Activated CD4-positive, alpha-beta T cell treated with anti-CD3 and anti-CD28 coated beads for 36 hours (primary cell): Measurements from ENCODE around the gene TCF15. TPM values are rescaled to one million over a fixed set of nuclear protein-coding genes. Genes with fewer than 3 reads are reported as not detected.

Source experiments
- ATAC-seq: fragments of 200-7000 bp; cut with Tn5 transposase; one replicate; pipeline ENCODE4 v1.10.0; 2021; ENCODE audit warnings: mild to moderate bottlenecking, moderate library complexity
- CTCF ChIA-PET: fragments of 350-600 bp; sonication (Branson Sonifier 250); formaldehyde crosslinking; loops from one replicate; lab custom pipeline; 2021; ENCODE audit warnings: antibody characterized with exemption; lab: Charles Lee
- POLR2A ChIA-PET: fragments of 350-600 bp; sonication (Branson Sonifier 250); formaldehyde crosslinking; loops from one replicate; lab custom pipeline; 2021; ENCODE audit warnings: antibody characterized with exemption, inconsistent platforms; lab: Charles Lee
- DNase-seq: peaks from one replicate; pipeline ENCODE4 v3.0.0-alpha.2; 2020
- H3K27ac Mint-ChIP-seq: one replicate; pipeline ENCODE4 v1.8.0; 2021; ENCODE audit warnings: mixed read lengths
- H3K27me3 Mint-ChIP-seq: one replicate; pipeline ENCODE4 v1.8.0; 2021; ENCODE audit warnings: mixed read lengths
- H3K36me3 Mint-ChIP-seq: one replicate; pipeline ENCODE4 v1.8.0; 2021; ENCODE audit warnings: low read depth, mixed read lengths
- H3K4me1 Mint-ChIP-seq: one replicate; pipeline ENCODE4 v1.8.0; 2021; ENCODE audit warnings: mixed read lengths
- H3K4me3 Mint-ChIP-seq: one replicate; pipeline ENCODE4 v1.8.0; 2021; ENCODE audit warnings: mild to moderate bottlenecking, moderate library complexity, mixed read lengths
- H3K9me3 Mint-ChIP-seq: one replicate; pipeline ENCODE4 v1.8.0; 2021; ENCODE audit warnings: low read depth, mixed read lengths
- intact Hi-C, 2 experiments: fragments of 100-400 bp; cut with DNase I in 1 of 2; cut with micrococcal nuclease in 1 of 2; formaldehyde crosslinking; loops; one replicate each; pipeline versions ENCODE4 v1.14.2 to v1.15.1; 2022 to 2024; cut with DNase I, micrococcal nuclease
- total RNA-seq, 2 experiments: library from RNA; stranded (reverse); gene quantifications; one replicate each; pipeline ENCODE4 v1.2.3, GENCODE V29; 2021

Gene TCF15, protein sequence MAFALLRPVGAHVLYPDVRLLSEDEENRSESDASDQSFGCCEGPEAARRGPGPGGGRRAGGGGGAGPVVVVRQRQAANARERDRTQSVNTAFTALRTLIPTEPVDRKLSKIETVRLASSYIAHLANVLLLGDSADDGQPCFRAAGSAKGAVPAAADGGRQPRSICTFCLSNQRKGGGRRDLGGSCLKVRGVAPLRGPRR
- not detected for total RNA-seq

DNA sequence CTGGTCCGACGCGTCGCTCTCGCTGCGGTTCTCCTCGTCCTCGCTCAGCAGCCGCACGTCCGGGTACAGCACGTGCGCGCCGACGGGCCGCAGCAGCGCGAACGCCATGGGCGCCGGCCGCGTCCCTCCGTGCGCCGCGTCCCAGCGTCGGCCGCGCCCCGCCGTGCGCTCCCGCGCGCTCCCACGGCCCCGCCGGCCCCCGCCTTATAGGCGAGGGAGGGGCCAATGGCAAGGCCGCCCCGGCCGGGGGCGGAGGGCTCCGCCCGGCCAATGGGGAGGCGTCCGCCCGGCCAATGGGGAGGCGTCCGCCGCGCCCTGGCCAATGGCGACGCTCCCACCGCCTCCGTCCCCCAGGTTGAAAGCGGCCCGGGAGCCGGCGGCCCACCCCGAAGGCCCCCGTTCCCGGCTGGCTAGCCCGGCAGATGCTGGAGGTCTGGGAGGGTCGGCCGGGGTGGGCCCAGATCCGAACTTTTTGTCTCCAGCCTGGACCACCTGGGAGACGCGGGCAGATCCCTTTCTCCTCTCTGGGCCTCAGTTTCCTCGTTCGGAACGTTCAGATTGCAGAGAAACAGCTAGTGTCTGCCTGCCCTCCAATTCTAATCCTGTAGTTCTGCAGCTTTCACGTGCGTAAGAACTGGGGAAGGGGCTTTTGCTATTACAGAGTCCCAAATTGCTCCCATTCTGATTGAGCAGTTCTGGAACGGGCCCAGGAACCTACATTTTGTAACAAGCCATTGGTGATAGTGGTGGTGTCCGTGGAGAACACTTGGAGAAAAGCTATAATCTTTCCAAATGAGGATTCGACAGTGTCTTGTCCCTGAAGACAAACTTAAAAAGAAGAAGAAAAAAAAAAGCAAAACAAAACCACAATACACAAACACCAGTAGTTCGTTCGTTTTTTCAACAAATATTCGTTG lies at the start of gene TCF15:
Gene TCF15 (minus strand): TSS at position 180 of the 917 bp plus-strand sequence. CDS start 72 bp downstream, at position 108.
- ATAC-seq: peak; percentile 84
- CTCF ChIA-PET: interaction anchor here (0.6 to 1.2 kb wide), 2 partner anchors 8 to 422 kb away, joined by 3 to 8 read pairs; no protein-coding TSS in a partner anchor
- peaks cover 48% of the 10 kb centered on the region for H3K27me3 Mint-ChIP-seq
- POLR2A ChIA-PET: no interaction called here
- no peaks in the 10 kb centered on the region for H3K9me3 Mint-ChIP-seq
- no peak within 1 kb of the TSS for H3K4me3 Mint-ChIP-seq
- intact Hi-C loops: no loop called here
- H3K27ac Mint-ChIP-seq: no peak within 1 kb of the TSS
- H3K36me3 Mint-ChIP-seq: no peaks in the 10 kb centered on the region
- DNase-seq: peak; percentile 54
- H3K4me1 Mint-ChIP-seq: peaks cover 6% of the 10 kb centered on the region

DNA sequence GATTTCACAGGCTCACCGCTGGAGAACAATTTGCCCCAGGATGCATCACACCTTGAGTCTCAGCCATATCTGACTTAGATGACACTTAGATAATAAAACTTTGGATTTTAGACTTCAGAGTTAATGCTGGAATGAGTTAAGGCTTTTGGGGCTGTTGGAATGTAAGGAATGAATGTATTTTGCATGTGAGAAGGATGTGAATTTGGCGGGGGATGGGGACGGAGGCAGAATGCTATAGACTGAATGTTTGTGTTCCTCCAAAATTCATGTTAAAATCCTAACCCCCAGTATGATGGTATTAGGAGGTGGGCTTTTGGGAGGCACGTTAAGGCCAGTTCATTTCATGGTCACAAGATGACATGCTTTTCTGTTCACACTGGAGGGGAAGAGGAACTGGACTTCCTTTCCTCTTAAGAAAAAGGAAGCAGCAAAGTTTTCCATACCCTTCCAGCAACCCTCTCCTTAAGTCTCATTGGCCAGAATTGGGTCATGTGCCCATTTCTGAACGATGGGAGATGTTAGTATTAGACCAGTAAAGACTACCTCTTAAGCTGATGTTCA lies 48.7 kb upstream of the TCF15 start:
- H3K27me3 Mint-ChIP-seq: peaks cover 41% of the 10 kb centered on the region
- no peaks in the 10 kb centered on the region for H3K9me3 Mint-ChIP-seq
- H3K4me1 Mint-ChIP-seq: peaks cover 12% of the 10 kb centered on the region
- no peak overlapping the region for H3K4me3 Mint-ChIP-seq
- H3K27ac Mint-ChIP-seq: no peak overlapping the region
- ATAC-seq (no peak), DNase-seq (no peak)
- intact Hi-C loops: no loop called here
- ChIA-PET POLR2A (no interaction called here), CTCF (interaction anchor here (0.7 kb wide), 1 partner anchor 669 kb away, joined by 3 read pairs; no protein-coding TSS in a partner anchor)
- H3K36me3 Mint-ChIP-seq: no peaks in the 10 kb centered on the region

DNA sequence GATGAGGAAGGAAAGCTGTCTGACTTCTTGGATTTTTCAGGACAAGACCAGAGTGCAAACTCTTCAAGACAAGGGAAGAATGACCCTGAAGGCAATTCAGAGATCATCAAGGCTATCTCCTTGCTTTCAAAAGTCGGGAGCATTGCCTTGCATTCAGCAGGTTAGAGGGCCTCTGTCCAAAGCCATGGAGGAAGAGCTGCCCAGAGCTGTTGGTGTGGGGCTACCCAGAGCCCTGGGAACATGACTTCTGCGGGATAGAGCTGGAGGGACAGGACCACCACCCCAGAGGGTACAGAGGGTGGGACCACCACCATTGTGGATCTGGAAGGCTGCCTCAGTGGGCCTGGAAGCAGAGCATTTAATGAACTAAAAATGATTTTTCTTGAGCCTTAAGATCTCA lies 48.1 kb upstream of the TCF15 start:
- peaks cover 15% of the 10 kb centered on the region for H3K4me1 Mint-ChIP-seq
- no peak overlapping the region for H3K4me3 Mint-ChIP-seq
- no peaks in the 10 kb centered on the region for H3K36me3 Mint-ChIP-seq
- ATAC-seq: no peak
- DNase-seq: no peak
- H3K9me3 Mint-ChIP-seq: no peaks in the 10 kb centered on the region
- CTCF ChIA-PET: no interaction called here
- peaks cover 40% of the 10 kb centered on the region for H3K27me3 Mint-ChIP-seq
- POLR2A ChIA-PET: no interaction called here
- intact Hi-C loops: no loop called here
- no peak overlapping the region for H3K27ac Mint-ChIP-seq

DNA sequence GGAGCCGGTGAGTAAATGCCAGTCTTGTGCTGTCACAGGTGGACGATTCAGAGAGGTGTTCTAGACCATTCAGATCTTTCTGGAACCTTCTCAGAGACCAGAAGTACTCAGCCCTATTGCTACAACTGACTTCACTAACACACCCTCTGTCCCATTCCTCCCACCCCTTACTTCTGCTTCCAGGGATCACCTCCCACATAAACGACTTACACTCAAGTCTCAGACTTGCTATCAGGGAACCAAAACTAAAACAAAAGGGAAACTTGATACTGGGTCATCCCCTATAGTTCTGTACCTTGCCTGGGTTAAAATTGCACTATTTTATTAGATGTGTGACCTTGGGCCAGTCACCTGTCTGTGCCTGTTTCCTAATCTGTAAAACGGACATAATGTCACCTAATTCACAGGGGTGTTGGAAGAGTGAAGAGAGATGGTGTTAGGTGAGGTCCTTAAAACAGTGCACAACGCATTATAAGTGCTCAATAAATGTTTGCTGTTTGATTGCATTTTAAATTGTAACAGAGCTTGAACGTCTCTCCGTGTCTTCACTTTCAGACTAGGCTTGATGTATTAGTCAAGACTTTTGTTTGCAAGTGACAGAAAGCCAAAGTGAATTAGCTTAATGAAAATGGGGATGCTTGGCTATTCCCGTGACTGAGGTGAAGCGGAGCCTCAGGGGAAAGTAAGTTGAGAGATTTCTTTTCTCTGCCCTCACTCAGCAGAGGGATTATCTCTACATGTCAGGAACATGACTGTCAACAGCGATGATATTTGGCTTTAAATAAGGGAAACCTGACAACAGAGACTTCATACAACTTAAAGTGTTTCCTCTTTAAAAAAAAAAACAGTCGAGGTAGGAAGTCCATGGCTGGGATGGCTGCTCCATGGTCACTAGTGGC lies 45.9 kb upstream of the TCF15 start:
- peaks cover 24% of the 10 kb centered on the region for H3K27me3 Mint-ChIP-seq
- peaks cover 20% of the 10 kb centered on the region for H3K4me1 Mint-ChIP-seq
- ATAC-seq: no peak
- intact Hi-C loops: no loop called here
- no peak overlapping the region for H3K4me3 Mint-ChIP-seq
- H3K9me3 Mint-ChIP-seq: no peaks in the 10 kb centered on the region
- no peaks in the 10 kb centered on the region for H3K36me3 Mint-ChIP-seq
- no peak for DNase-seq
- H3K27ac Mint-ChIP-seq: no peak overlapping the region
- CTCF ChIA-PET: interaction anchor here (0.7 to 2.3 kb wide), 4 partner anchors 10 to 15 kb away, joined by 3 to 7 read pairs (median 6); no protein-coding TSS in a partner anchor
- POLR2A ChIA-PET: interaction anchor here (0.9 kb wide), 1 partner anchor 20 kb away, joined by 3 read pairs; the partner anchor contains the start of gene SCRT2

DNA sequence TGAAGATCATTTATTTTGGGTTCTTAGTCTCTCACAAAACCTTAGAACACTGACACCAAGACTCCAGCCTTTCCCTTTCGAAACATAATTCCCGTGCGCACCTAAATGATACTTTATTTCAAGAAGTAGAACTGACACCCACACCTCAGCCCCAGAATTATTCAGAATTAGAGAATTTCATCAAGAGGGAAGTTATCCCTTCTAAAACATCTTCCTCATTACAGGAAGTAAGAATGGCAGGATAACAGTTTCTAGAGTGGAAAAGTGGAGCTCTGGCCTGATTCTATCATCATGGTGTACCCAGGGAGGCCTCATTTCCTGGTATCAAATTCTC lies 44.3 kb upstream of the TCF15 start:
- ATAC-seq (no peak), DNase-seq (no peak)
- intact Hi-C loops: loop anchor here in 1 of 2 experiments (5.0 kb wide), 1 partner anchor 78 kb away; no protein-coding TSS in a partner anchor
- no peak overlapping the region for H3K27ac Mint-ChIP-seq
- peaks cover 9% of the 10 kb centered on the region for H3K36me3 Mint-ChIP-seq
- peaks cover 24% of the 10 kb centered on the region for H3K4me1 Mint-ChIP-seq
- ChIA-PET CTCF (no interaction called here), POLR2A (no interaction called here)
- no peak overlapping the region for H3K4me3 Mint-ChIP-seq
- H3K9me3 Mint-ChIP-seq: no peaks in the 10 kb centered on the region
- peaks cover 14% of the 10 kb centered on the region for H3K27me3 Mint-ChIP-seq

DNA sequence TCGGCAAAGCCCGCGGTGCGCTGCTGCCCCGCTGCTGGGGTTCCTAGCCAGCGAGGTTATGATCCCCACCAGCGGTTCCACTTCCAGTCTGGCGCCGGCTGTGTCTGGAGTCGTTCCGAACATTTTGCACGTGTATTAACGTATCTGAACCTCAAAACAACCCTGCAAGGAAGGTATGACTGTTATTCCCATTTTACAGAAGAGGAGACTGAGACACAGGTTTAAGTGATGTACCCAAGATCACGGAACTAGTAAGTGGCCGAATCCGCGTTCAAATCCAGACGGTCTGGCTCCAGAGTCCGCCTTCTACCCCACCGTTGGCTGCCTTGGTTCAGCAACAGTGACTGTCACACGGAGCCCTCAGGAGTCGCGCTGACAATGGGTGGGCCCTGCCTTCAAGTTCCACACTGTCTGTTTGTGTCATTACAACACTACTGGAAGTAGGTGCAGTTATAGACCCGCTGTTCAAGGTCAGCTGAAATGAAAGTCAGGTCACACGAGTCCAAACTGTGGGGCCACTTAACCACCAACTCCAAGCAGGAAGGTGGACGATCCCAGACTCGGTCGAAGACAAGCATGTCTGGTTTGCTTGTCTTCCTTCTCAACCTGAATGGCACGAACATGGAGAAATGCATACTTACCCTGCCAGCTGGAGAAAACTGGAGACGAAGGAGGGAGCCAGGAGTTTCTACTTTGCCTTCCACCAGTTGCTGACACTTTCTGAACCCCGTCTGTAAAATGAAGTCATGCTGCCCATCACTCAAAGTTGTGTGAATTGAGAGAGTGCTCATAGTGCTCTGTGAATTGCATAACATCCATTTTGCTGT lies 43.7 kb upstream of the TCF15 start:
- POLR2A ChIA-PET: no interaction called here
- Mint-ChIP-seq H3K9me3 (no peaks in the 10 kb centered on the region), H3K4me1 (peaks cover 24% of the 10 kb centered on the region), H3K27me3 (peaks cover 13% of the 10 kb centered on the region), H3K27ac (peak overlapping the region; percentile 58), H3K4me3 (peak overlapping the region; percentile 60), H3K36me3 (peaks cover 10% of the 10 kb centered on the region)
- ATAC-seq (no peak), DNase-seq (no peak)
- intact Hi-C loops: loop anchor here (1.0 to 5.0 kb wide), 9 partner anchors 21 to 464 kb away; partner anchors contain the start of genes CSNK2A1 (in 1 of the 2), FAM110A (in 1 of the 2), PSMF1 (in 1 of the 2) and RBCK1 (in 1 of the 2)
- CTCF ChIA-PET: no interaction called here

DNA sequence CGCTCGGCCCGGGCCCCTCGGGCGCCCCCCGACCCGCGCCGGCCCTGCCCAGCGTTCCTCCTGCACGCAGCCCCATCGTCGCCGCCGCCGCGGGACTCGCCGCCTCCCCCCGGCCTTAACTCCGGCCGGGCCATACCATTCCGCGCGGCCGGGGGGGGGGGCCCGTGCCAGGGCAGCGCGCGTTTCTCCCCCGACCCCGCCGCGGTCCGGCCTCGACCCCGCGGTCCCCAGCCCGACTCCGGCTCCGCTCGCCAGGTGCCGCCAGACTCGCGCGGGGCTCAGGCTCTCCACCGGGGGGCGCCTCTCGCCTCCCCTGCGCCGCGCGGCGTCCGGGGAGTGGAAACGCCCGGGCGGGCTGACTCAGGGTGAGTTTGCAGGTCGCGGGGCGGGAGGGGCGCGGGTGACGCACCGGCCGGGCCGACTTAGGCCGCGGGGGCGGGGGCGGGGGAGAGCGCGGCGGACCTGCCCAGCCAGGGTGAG lies 43.0 kb upstream of the TCF15 start, which contains the start of gene SRXN1:
Gene SRXN1 (minus strand): TSS at position 91 of the 480 bp plus-strand sequence. CDS start 15 bp downstream, at position 76.
- no peaks in the 10 kb centered on the region for H3K9me3 Mint-ChIP-seq
- DNase-seq (peak; percentile 91), ATAC-seq (peak; percentile 93)
- peak within 1 kb of the TSS; percentile 76 for H3K4me3 Mint-ChIP-seq
- H3K27ac Mint-ChIP-seq: peak within 1 kb of the TSS; percentile 80
- H3K36me3 Mint-ChIP-seq: peaks cover 16% of the 10 kb centered on the region
- POLR2A ChIA-PET: no interaction called here
- CTCF ChIA-PET: no interaction called here
- peaks cover 8% of the 10 kb centered on the region for H3K27me3 Mint-ChIP-seq
- peaks cover 24% of the 10 kb centered on the region for H3K4me1 Mint-ChIP-seq
- intact Hi-C loops: loop anchor here (1.0 to 5.0 kb wide), 9 partner anchors 22 to 465 kb away; partner anchors contain the start of genes CSNK2A1 (in 1 of the 2), FAM110A (in 1 of the 2), PSMF1 (in 1 of the 2) and RBCK1 (in 1 of the 2)

DNA sequence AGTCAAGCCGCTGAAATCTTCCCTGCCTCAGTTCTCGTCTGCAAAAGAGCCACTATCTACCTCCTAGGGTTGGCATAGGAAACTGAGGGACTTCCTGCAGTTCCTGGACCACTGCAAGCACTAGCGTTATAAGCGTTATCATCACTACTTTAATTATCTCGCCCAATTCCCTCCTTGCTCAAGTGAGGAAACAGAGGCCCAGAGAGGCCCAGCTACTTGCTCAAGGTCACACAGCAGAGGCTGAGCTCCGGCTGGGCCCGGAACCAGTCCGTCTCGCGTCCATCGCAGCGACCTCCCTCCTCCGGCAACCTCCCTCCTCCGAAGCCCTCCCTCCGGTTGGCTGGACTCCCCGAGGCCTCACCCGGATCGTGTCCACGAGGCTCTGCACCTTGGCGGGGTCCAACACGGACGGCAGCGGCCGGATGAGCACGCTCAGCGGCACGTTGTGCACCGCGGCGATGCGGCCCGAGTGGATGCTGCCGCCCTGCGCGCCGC lies 42.6 kb upstream of the TCF15 start:
- ATAC-seq (peak; percentile 8), DNase-seq (peak; percentile 43)
- H3K36me3 Mint-ChIP-seq: peaks cover 21% of the 10 kb centered on the region
- intact Hi-C loops: loop anchor here (1.0 to 5.0 kb wide), 9 partner anchors 23 to 466 kb away; partner anchors contain the start of genes CSNK2A1 (in 1 of the 2), FAM110A (in 1 of the 2), PSMF1 (in 1 of the 2) and RBCK1 (in 1 of the 2)
- peaks cover 24% of the 10 kb centered on the region for H3K4me1 Mint-ChIP-seq
- peak overlapping the region; percentile 80 for H3K27ac Mint-ChIP-seq
- H3K4me3 Mint-ChIP-seq: peak overlapping the region; percentile 76
- peaks cover 5% of the 10 kb centered on the region for H3K27me3 Mint-ChIP-seq
- POLR2A ChIA-PET: no interaction called here
- no peaks in the 10 kb centered on the region for H3K9me3 Mint-ChIP-seq
- CTCF ChIA-PET: no interaction called here

DNA sequence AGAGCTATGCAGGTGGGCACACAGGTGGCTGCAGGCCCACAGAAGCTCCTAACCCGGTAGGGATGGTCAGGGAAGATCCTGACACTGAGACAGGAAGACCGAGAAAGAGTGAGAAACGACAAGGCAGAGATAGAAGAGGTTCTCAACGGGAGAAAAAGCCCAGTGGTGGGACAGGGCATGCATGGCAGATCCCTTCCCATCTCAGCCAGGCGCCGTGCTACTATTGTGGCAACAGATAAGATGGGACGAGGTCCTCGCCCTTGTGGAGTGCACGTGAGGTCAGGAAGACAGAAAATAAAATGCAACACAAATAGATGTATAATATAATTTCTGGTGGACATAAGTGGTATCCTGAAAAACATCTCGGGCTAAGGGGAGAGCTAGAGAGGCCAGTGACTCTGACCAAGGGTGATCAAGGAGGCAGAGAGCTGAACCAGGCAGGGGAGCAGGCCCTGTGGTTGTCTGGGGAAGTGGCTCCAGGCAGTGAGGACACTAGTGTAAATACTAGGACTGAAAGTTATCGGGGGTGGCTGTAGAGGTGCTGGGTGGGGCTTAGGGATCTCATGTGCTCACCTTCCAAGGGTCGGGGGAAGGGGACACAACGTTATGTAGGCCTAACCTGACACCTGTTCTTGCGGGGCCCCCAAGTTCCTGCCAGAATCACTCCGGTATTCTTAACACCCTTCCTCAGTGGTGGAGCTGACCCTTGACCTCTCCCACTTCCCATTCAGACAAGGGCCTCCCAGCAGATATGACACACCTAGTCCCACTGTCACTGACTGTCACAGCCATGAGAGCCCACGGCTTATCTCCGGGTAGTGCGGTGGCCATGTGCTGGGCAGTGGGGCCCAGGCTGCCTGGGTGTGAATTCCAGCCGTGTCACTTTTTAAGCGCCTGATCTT lies 41.9 kb upstream of the TCF15 start:
- peak overlapping the region; percentile 80 for H3K27ac Mint-ChIP-seq
- H3K27me3 Mint-ChIP-seq: peaks cover 5% of the 10 kb centered on the region
- peak; percentile 29 for DNase-seq
- ChIA-PET CTCF (interaction anchor here (0.7 to 0.8 kb wide), 2 partner anchors 14 to 84 kb away, joined by 3 read pairs; no protein-coding TSS in a partner anchor), POLR2A (no interaction called here)
- no peaks in the 10 kb centered on the region for H3K9me3 Mint-ChIP-seq
- intact Hi-C loops: loop anchor here in 1 of 2 experiments (5.0 kb wide), 1 partner anchor 80 kb away; no protein-coding TSS in a partner anchor
- ATAC-seq: peak; percentile 25
- peak overlapping the region; percentile 76 for H3K4me3 Mint-ChIP-seq
- H3K36me3 Mint-ChIP-seq: peaks cover 27% of the 10 kb centered on the region
- peaks cover 24% of the 10 kb centered on the region for H3K4me1 Mint-ChIP-seq
